ENCODE results near the gene CCT6B.

CCT6B gene

GRCh38 chr17:34916120-34916519 is 45.1 kb downstream of the CCT6B start:
- no peaks in the 10 kb centered on the region for H3K4me1 ChIP-seq (ENCODE audit: control insufficient read depth, insufficient read depth, low read depth, low read length)
- 50% methylated on average over 1 of the region's 2 CpGs for WGBS
- H3K27ac ChIP-seq (ENCODE audit: low read length, poor library complexity, severe bottlenecking), result no peak overlapping the region

GRCh38 chr17:34913001-34913400 is 48.3 kb downstream of the CCT6B start:
- Histone ChIP-seq H3K4ac (ENCODE audit: low read depth in 1 of 2, low read length in 2 of 2) (no peak overlapping the region), H2BK12ac (ENCODE audit: low read length in 2 of 2) (no peak overlapping the region), H3K4me1 (ENCODE audit: control insufficient read depth, insufficient read depth, low read depth, low read length) (no peaks in the 10 kb centered on the region), H3K27me3 (ENCODE audit: control insufficient read depth in 1 of 2, insufficient read depth in 1 of 2, low read length in 2 of 2) (peaks cover 0 to 3% of the 10 kb centered on the region in 2 experiments), H3K9me3 (ENCODE audit: control insufficient read depth, low read length) (peaks cover 3% of the 10 kb centered on the region), H3K79me1 (replicated peaks; ENCODE audit: low read length, poor library complexity, severe bottlenecking) (no peaks in the 10 kb centered on the region), H2AK5ac (ENCODE audit: low read length, severe bottlenecking) (no peak overlapping the region), H2BK15ac (ENCODE audit: low read depth, poor library complexity, severe bottlenecking) (no peak overlapping the region), H3K23ac (ENCODE audit: low read length in 2 of 2) (no peak overlapping the region), H3K36me3 (ENCODE audit: control insufficient read depth in 1 of 2, insufficient read depth in 2 of 2, low read depth in 1 of 2, low read length in 2 of 2) (no peaks in the 10 kb centered on the region), H3K18ac (ENCODE audit: low read depth in 1 of 2, low read length in 2 of 2) (no peak overlapping the region), H4K8ac (ENCODE audit: low read length) (no peak overlapping the region), H2BK120ac (ENCODE audit: low read depth, low read length) (no peak overlapping the region), H4K91ac (ENCODE audit: low read length) (no peak overlapping the region), H2AFZ (ENCODE audit: low read depth, low read length) (no peak overlapping the region), H3K4me3 (ENCODE audit: insufficient read depth in 1 of 2, low read depth in 1 of 2, low read length in 2 of 2) (no peak overlapping the region), H3K9ac (ENCODE audit: low read length) (no peak overlapping the region), H3K4me2 (ENCODE audit: low read length, poor library complexity, severe bottlenecking) (no peak overlapping the region), H2BK5ac (ENCODE audit: low read depth, low read length, poor library complexity, severe bottlenecking) (no peak overlapping the region), H3K27ac (ENCODE audit: low read length, poor library complexity, severe bottlenecking) (no peak overlapping the region), H3K14ac (ENCODE audit: low read length in 2 of 2) (peak overlapping the region in 1 of 2 experiments; percentile 28)
- DNase-seq, result no peak
- 40% methylated on average over 1 of the region's 1 CpG for WGBS

More at GRCh38 chr17:34916120-34916519, 45.1 kb downstream of the CCT6B start:
- H2AFZ ChIP-seq (ENCODE audit: low read depth, low read length), result no peak overlapping the region
- H3K9ac ChIP-seq (ENCODE audit: low read length), result no peak overlapping the region
- H2BK15ac ChIP-seq (ENCODE audit: low read depth, poor library complexity, severe bottlenecking), result no peak overlapping the region
- no peak overlapping the region for H3K14ac ChIP-seq (ENCODE audit: low read length in 2 of 2)
- no peak overlapping the region for H2AK5ac ChIP-seq (ENCODE audit: low read length, severe bottlenecking)
- H3K4me3 ChIP-seq (ENCODE audit: insufficient read depth in 1 of 2, low read depth in 1 of 2, low read length in 2 of 2), result no peak overlapping the region
- no peak overlapping the region for H4K8ac ChIP-seq (ENCODE audit: low read length)
- peaks cover 3% of the 10 kb centered on the region for H3K9me3 ChIP-seq (ENCODE audit: control insufficient read depth, low read length)
- no peaks in the 10 kb centered on the region for H3K79me1 ChIP-seq (replicated peaks; ENCODE audit: low read length, poor library complexity, severe bottlenecking)
- no peak overlapping the region for H2BK12ac ChIP-seq (ENCODE audit: low read length in 2 of 2)
- H3K18ac ChIP-seq (ENCODE audit: low read depth in 1 of 2, low read length in 2 of 2), result no peak overlapping the region
- H2BK5ac ChIP-seq (ENCODE audit: low read depth, low read length, poor library complexity, severe bottlenecking), result no peak overlapping the region
- no peaks in the 10 kb centered on the region for H3K27me3 ChIP-seq (ENCODE audit: control insufficient read depth in 1 of 2, insufficient read depth in 1 of 2, low read length in 2 of 2)
- H3K23ac ChIP-seq (ENCODE audit: low read length in 2 of 2), result no peak overlapping the region
- no peak overlapping the region for H3K4me2 ChIP-seq (ENCODE audit: low read length, poor library complexity, severe bottlenecking)
- H4K91ac ChIP-seq (ENCODE audit: low read length), result no peak overlapping the region
- no peak overlapping the region for H2BK120ac ChIP-seq (ENCODE audit: low read depth, low read length)
- no peak for DNase-seq
- H3K4ac ChIP-seq (ENCODE audit: low read depth in 1 of 2, low read length in 2 of 2), result no peak overlapping the region
- no peaks in the 10 kb centered on the region for H3K36me3 ChIP-seq (ENCODE audit: control insufficient read depth in 1 of 2, insufficient read depth in 2 of 2, low read depth in 1 of 2, low read length in 2 of 2)

- Histone ChIP-seq H3K4me2 (ENCODE audit: low read length, poor library complexity, severe bottlenecking) (no peak overlapping the region), H3K4me1 (ENCODE audit: control insufficient read depth, insufficient read depth, low read depth, low read length) (no peaks in the 10 kb centered on the region), H3K27ac (ENCODE audit: low read length, poor library complexity, severe bottlenecking) (no peak overlapping the region), H2BK12ac (ENCODE audit: low read length in 2 of 2) (no peak overlapping the region), H3K14ac (ENCODE audit: low read length in 2 of 2) (no peak overlapping the region), H4K91ac (ENCODE audit: low read length) (no peak overlapping the region), H3K9me3 (ENCODE audit: control insufficient read depth, low read length) (no peaks in the 10 kb centered on the region), H2AFZ (ENCODE audit: low read depth, low read length) (no peak overlapping the region), H3K4ac (ENCODE audit: low read depth in 1 of 2, low read length in 2 of 2) (no peak overlapping the region), H3K4me3 (ENCODE audit: insufficient read depth in 1 of 2, low read depth in 1 of 2, low read length in 2 of 2) (no peak overlapping the region), H3K18ac (ENCODE audit: low read depth in 1 of 2, low read length in 2 of 2) (no peak overlapping the region), H3K79me1 (replicated peaks; ENCODE audit: low read length, poor library complexity, severe bottlenecking) (no peaks in the 10 kb centered on the region), H3K27me3 (ENCODE audit: control insufficient read depth in 1 of 2, insufficient read depth in 1 of 2, low read length in 2 of 2) (peaks cover 0 to 8% of the 10 kb centered on the region in 2 experiments), H2AK5ac (ENCODE audit: low read length, severe bottlenecking) (no peak overlapping the region), H2BK120ac (ENCODE audit: low read depth, low read length) (no peak overlapping the region), H4K8ac (ENCODE audit: low read length) (no peak overlapping the region), H3K9ac (ENCODE audit: low read length) (no peak overlapping the region), H3K23ac (ENCODE audit: low read length in 2 of 2) (no peak overlapping the region), H3K36me3 (ENCODE audit: control insufficient read depth in 1 of 2, insufficient read depth in 2 of 2, low read depth in 1 of 2, low read length in 2 of 2) (no peaks in the 10 kb centered on the region), H2BK15ac (ENCODE audit: low read depth, poor library complexity, severe bottlenecking) (no peak overlapping the region), H2BK5ac (ENCODE audit: low read depth, low read length, poor library complexity, severe bottlenecking) (no peak overlapping the region)
- WGBS, result 67% methylated on average over 4 of the region's 5 CpGs
- DNase-seq, result no peak
Measured at GRCh38 chr17:34909040-34909439, 52.2 kb downstream of the CCT6B start.

GRCh38 chr17:34902831-34903547 is 58.3 kb downstream of the CCT6B start:
- H3K23ac ChIP-seq (ENCODE audit: low read length in 2 of 2), result no peak overlapping the region
- H2AK5ac ChIP-seq (ENCODE audit: low read length, severe bottlenecking), result no peak overlapping the region
- H3K4ac ChIP-seq (ENCODE audit: low read depth in 1 of 2, low read length in 2 of 2), result no peak overlapping the region
- no peak overlapping the region for H3K14ac ChIP-seq (ENCODE audit: low read length in 2 of 2)
- H3K4me2 ChIP-seq (ENCODE audit: low read length, poor library complexity, severe bottlenecking), result no peak overlapping the region
- H2BK15ac ChIP-seq (ENCODE audit: low read depth, poor library complexity, severe bottlenecking), result no peak overlapping the region
- peaks cover 5 to 37% of the 10 kb centered on the region in 2 experiments for H3K27me3 ChIP-seq (ENCODE audit: control insufficient read depth in 1 of 2, insufficient read depth in 1 of 2, low read length in 2 of 2)
- H4K91ac ChIP-seq (ENCODE audit: low read length), result no peak overlapping the region
- no peak overlapping the region for H3K9ac ChIP-seq (ENCODE audit: low read length)
- 27% methylated on average over 2 of the region's 4 CpGs for WGBS
- no peak overlapping the region for H2BK120ac ChIP-seq (ENCODE audit: low read depth, low read length)
- H4K8ac ChIP-seq (ENCODE audit: low read length), result no peak overlapping the region
- H3K9me3 ChIP-seq (ENCODE audit: control insufficient read depth, low read length), result no peaks in the 10 kb centered on the region
- no peak for DNase-seq
- H2BK12ac ChIP-seq (ENCODE audit: low read length in 2 of 2), result no peak overlapping the region
- H3K18ac ChIP-seq (ENCODE audit: low read depth in 1 of 2, low read length in 2 of 2), result no peak overlapping the region
- no peak overlapping the region for H2AFZ ChIP-seq (ENCODE audit: low read depth, low read length)
- H2BK5ac ChIP-seq (ENCODE audit: low read depth, low read length, poor library complexity, severe bottlenecking), result no peak overlapping the region
- no peak overlapping the region for H3K27ac ChIP-seq (ENCODE audit: low read length, poor library complexity, severe bottlenecking)
- H3K79me1 ChIP-seq (replicated peaks; ENCODE audit: low read length, poor library complexity, severe bottlenecking), result no peaks in the 10 kb centered on the region
- H3K4me1 ChIP-seq (ENCODE audit: control insufficient read depth, insufficient read depth, low read depth, low read length), result no peaks in the 10 kb centered on the region
- H3K4me3 ChIP-seq (ENCODE audit: insufficient read depth in 1 of 2, low read depth in 1 of 2, low read length in 2 of 2), result no peak overlapping the region
- H3K36me3 ChIP-seq (ENCODE audit: control insufficient read depth in 1 of 2, insufficient read depth in 2 of 2, low read depth in 1 of 2, low read length in 2 of 2), result no peaks in the 10 kb centered on the region
